ENCODE measurements around the gene FSD1.

GRCh38 chr19:4279267-4279529 is 25.2 kb upstream of the FSD1 start:
- TF ChIP-seq, protein P1, sequence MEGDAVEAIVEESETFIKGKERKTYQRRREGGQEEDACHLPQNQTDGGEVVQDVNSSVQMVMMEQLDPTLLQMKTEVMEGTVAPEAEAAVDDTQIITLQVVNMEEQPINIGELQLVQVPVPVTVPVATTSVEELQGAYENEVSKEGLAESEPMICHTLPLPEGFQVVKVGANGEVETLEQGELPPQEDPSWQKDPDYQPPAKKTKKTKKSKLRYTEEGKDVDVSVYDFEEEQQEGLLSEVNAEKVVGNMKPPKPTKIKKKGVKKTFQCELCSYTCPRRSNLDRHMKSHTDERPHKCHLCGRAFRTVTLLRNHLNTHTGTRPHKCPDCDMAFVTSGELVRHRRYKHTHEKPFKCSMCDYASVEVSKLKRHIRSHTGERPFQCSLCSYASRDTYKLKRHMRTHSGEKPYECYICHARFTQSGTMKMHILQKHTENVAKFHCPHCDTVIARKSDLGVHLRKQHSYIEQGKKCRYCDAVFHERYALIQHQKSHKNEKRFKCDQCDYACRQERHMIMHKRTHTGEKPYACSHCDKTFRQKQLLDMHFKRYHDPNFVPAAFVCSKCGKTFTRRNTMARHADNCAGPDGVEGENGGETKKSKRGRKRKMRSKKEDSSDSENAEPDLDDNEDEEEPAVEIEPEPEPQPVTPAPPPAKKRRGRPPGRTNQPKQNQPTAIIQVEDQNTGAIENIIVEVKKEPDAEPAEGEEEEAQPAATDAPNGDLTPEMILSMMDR (conservative IDR thresholded peaks at IDR 0.05; ENCODE audit: low read length), result no peak
- no peak for TF ChIP-seq EZH2phosphoT487 (IDR thresholded peaks at IDR 0.05; ENCODE audit: borderline replicate concordance)
